ENCODE measurements around the gene RAB11A. TPM values are rescaled to one million over a fixed set of nuclear protein-coding genes. Genes with fewer than 3 reads are reported as not detected.

Gene RAB11A
- polyA plus RNA-seq, 2 of the 4 experiments (the other 2 are of a cell fraction) = 316 to 551 TPM

GRCh38 chr15:65883571-65883970 lies 14.3 kb downstream of the RAB11A start:
- ATAC-seq = no peak
- FAIRE-seq = no peak

More at GRCh38 chr15:65883571-65883970, 14.3 kb downstream of the RAB11A start:
- DNase-seq (ENCODE audit: low read depth in 1 of 2, low spot score in 1 of 2) = no peak
- 97% methylated on average over 6 of the region's 6 CpGs for WGBS (ENCODE audit: missing lambda C conversion rate)
- Histone ChIP-seq H3K4me1 (no peaks in the 10 kb centered on the region), H3K27ac (no peak overlapping the region), H3K4me3 (no peak overlapping the region), H3K9me3 (no peaks in the 10 kb centered on the region), H3K4me2 (no peak overlapping the region)
- TF ChIP-seq ZSCAN20 (CRISPR knock-in tag; IDR thresholded peaks at IDR 0.05) (no peak), MAX (IDR thresholded peaks at IDR 0.05) (no peak), HOXB5 (CRISPR knock-in tag; IDR thresholded peaks at IDR 0.05) (no peak), FOXS1 (CRISPR knock-in tag; IDR thresholded peaks at IDR 0.05) (no peak), USF2 (IDR thresholded peaks at IDR 0.05) (no peak), ZFP36 (IDR thresholded peaks at IDR 0.05; ENCODE audit: borderline replicate concordance, partially characterized antibody) (no peak), SMC3 (IDR thresholded peaks at IDR 0.05) (no peak), FOSL2 (IDR thresholded peaks at IDR 0.05) (no peak), FOSL2 (CRISPR knock-in tag; IDR thresholded peaks at IDR 0.05) (no peak), MAZ (IDR thresholded peaks at IDR 0.05; ENCODE audit: borderline replicate concordance, low read depth, low read length) (no peak), CHD4 (IDR thresholded peaks at IDR 0.05; ENCODE audit: borderline replicate concordance) (no peak), EP300 (IDR thresholded peaks at IDR 0.05) (no peak), HEYL (CRISPR knock-in tag; IDR thresholded peaks at IDR 0.05) (no peak), REST (IDR thresholded peaks at IDR 0.05) (no peak), EHF (CRISPR knock-in tag; IDR thresholded peaks at IDR 0.05) (no peak), TP53 (CRISPR knock-in tag; IDR thresholded peaks at IDR 0.05) (no peak), CTCF (IDR thresholded peaks at IDR 0.05) (no peak), BHLHE40 (IDR thresholded peaks at IDR 0.05; ENCODE audit: low read depth, low read length) (no peak), RFX5 (IDR thresholded peaks at IDR 0.05) (no peak), CBX2 (IDR thresholded peaks at IDR 0.05; ENCODE audit: borderline replicate concordance, low read depth) (no peak)
- TF ChIP-seq, protein P1, sequence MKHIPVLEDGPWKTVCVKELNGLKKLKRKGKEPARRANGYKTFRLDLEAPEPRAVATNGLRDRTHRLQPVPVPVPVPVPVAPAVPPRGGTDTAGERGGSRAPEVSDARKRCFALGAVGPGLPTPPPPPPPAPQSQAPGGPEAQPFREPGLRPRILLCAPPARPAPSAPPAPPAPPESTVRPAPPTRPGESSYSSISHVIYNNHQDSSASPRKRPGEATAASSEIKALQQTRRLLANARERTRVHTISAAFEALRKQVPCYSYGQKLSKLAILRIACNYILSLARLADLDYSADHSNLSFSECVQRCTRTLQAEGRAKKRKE (CRISPR knock-in tag; IDR thresholded peaks at IDR 0.05; ENCODE audit: low read depth) = no peak
- POLR2A ChIA-PET = no interaction called here
- CTCF ChIA-PET = interaction anchor here (0.6 kb wide), 1 partner anchor 699 kb away, joined by 3 read pairs; no protein-coding TSS in a partner anchor

Measured in A549 (cell line).